Activated gamma-delta T cell (primary cell): ENCODE data around the gene SGMS1.

ENCODE experiments used
- DNase-seq: peaks from one replicate; lab custom pipeline; 2025; lab: John Stamatoyannopoulos, UW

SGMS1 gene

DNA sequence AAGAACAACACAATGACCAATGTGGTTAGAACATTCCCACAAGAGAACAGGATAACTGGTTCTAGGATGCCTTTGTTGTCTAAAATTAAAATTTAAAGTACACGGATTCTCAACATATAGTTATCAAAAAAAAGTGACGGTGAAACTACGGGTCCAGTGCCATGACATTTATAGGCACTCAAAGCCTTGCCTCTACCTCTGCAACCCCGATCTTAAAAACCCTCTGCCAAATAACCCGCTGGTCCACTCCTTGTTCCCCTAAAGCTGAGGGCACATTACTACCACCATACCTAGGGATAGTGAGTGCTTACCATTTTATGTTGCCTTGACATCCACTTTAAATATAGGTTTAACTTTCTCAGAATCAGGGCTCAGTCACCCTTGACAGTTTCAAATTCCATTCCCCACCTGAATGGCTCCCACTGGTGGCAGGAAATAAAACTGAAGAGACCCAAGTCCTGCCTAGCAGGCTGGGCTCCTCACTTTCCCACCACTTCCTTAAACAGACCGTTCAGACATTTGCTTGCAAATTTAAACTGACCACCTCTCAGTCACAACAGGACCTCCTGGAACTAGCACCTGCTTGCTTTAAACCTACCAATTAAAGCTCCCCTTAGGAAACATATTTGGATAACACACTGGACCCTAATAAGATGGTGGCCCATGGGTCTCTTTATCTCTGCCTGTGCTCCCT is 202.6 kb downstream of the SGMS1 start:
- no peak for DNase-seq

GRCh38 chr10:50420196-50420595 is 203.6 kb downstream of the SGMS1 start:
- DNase-seq, result no peak

DNA sequence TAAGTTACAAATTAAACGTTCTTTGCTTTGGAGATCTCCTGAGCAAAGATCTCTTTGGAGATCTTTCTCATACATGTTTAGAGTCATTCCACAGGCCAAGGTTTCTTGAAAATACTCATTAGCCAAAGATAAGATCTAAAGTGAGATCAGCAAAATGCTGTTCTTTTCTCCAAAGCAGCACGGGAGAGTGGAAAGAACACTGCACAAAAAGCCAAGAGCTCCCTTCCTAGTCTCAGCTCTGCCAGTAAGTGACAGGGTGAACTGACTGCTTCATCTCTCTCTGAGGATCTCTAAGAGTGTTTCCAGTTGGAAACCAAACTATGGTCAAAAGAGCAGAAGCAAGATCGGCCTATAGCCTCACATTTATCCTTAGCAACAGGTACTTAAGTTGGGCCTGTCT is 204.0 kb downstream of the SGMS1 start:
- no peak for DNase-seq

DNA sequence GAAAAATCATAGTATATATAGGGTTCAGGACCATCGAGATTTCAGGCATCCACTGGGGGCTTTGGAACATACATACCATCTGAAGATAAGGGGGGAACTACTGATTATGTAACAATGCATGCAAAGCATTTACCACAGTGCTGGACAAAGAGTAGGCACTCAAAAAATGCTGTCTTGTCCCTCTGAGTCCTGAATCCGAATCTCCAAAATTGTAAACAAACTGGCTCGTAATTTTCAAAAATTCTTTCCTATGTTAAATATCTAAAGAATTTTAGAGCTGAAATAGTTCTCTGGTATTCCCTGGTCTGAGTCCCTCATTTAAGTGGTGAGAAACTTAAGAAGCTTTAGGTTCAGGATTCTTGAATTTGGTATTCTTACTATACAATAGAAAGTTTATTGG is 204.7 kb downstream of the SGMS1 start:
- no peak for DNase-seq

DNA sequence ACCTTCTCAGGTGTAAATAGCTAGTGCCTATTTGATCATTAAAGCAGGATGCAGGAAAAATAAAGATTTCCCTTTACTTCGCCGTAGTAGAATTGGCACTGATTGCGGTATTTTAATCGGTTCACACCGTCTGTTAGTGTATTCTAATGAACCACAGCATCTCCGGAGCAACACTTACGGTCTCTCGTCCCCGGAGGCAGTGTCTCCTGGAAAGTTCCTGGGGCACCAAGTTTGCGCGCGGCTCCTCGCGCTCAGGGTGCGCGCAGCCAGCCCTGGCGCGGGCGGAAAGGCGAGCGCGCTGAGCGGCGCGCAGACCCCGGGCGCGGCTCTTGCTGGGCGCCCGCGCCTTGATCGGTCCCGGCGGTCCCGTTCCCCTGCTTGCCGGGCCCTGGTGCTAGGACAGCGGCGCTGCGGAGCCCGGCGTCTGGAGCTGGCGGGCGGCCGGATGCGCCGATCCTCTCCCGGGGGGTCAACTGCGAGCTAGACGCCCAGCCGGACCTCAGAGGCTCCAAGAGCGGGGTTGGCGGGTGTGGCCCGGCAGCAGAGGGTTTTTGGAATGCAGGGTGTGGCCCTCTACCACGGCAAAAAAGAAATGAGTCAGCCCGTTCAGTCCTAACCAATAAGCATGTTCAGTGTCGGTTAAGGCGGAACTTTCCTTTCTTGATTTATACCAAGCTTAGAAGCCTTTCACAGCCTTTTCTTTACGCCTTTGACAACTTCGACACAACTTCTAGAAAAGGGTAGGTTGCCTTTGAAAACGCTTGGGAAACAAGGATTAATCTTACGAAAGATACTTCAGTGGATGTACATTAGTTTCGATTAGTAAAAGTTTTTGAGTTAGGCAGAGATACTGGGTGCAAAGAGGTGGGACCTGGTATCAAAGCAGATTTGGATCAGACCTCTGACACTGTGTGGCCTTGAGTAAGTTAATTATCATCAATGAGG is 205.6 kb downstream of the SGMS1 start:
- DNase-seq, result peak; percentile 8

- no peak for DNase-seq
Measured at GRCh38 chr10:50417486-50417885, 206.3 kb downstream of the SGMS1 start.

- DNase-seq, result no peak
Measured at GRCh38 chr10:50416881-50417280, 206.9 kb downstream of the SGMS1 start.

- no peak for DNase-seq
Measured at GRCh38 chr10:50416181-50416824, 207.5 kb downstream of the SGMS1 start.

GRCh38 chr10:50415292-50415691 is 208.5 kb downstream of the SGMS1 start:
- DNase-seq, result no peak

DNA sequence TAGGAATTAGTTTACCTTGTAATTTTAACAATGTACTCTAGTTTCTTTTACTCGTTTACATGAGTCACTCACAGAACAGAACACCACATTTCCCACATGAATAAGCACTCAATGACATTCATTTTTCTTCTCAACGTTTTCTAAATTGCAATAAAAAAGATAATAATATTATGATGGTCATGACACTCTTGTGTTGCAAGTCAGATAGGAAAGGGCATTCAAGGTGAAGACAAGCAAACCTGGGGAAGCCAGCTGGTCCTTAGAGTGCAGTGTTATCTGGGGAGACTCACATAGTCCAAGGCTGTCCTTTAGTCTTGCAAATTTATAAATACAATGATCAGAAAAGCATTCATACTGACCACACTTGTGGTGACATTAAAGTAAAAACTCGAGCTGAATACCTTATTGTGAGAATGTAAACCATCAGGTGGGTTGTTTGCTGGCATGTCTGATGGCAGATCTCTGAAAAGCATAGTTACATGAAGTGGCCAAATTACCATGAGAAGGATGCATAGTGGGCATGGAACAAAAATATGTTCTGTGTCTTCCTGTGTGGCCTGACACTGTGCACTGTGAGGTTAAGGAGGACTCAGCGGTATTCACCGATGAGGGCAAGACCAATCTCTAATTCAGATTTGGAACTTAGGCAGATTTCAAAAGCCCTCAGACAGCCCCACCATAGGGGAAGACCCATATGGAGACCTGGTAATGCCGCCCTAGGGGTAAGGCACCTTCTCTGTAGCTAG is 213.5 kb downstream of the SGMS1 start:
- DNase-seq, result no peak

GRCh38 chr10:50407076-50407801 is 216.5 kb downstream of the SGMS1 start:
- DNase-seq, result no peak

DNA sequence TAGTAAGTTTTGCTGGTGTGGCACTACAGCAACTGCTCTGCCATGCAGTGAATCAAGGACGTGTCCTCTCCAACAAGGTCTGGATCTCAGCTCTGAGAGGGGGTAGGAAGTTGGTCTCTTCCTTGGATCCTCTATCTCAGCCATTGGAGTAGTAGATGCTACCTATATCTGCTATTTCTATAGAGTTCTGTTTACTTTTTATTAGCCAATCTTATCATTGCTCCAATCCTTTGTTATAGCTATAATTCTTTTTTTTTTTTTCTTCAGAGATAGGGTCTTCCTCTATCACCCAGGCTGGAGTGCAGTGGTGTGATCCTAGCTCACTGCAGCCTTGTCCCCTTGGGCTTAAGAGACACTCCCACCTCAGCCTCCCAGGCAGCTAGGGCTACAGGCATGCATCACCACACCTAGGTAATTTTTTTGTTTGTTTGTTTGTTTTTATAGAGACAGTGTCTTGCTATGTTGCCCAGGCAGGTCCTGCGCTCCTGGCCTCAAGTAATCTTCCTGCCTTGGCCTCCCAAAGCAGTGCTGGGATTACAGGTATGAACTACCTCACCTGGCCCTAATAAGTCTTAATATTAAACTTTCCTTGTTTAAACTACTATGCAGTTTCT is 217.2 kb downstream of the SGMS1 start:
- no peak for DNase-seq

GRCh38 chr10:50405723-50406122 is 218.0 kb downstream of the SGMS1 start:
- no peak for DNase-seq

- DNase-seq, result no peak
Measured at GRCh38 chr10:50404021-50404773, 219.6 kb downstream of the SGMS1 start.

- no peak for DNase-seq
Measured at GRCh38 chr10:50403074-50403473, 220.7 kb downstream of the SGMS1 start.

GRCh38 chr10:50402466-50402865 is 221.3 kb downstream of the SGMS1 start:
- DNase-seq, result no peak

- DNase-seq, result no peak
Measured at GRCh38 chr10:50400694-50401093, 223.1 kb downstream of the SGMS1 start.

- DNase-seq, result no peak
Measured at GRCh38 chr10:50398823-50399222, 224.9 kb downstream of the SGMS1 start.

DNA sequence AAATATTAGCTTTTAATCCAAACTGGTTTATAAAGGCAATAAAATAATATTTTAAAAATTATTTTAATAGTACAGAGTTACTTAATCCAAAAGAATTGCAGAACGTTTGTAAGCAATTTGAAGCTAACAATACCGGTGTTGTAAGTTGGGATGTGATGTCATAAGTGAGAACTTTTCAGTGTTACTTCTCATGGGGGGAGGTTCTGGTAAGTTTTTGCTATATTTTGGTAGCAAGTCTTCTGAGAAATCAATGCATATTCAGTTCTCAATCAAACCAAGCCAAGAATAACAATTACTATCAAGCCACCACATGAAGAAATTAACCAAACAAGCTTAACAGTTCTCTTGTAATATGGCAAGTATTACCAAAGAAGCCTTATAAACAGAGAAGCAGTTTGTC is 225.4 kb downstream of the SGMS1 start:
- no peak for DNase-seq
